CD4-positive, alpha-beta T cell treated with Interleukin-21 for 1 hour (primary cell): ENCODE measurements around the gene ZC3H12D.

Experiments
- DNase-seq: peaks from one replicate; pipeline ENCODE4 v3.0.0-alpha.2; 2020

ZC3H12D gene

GRCh38 chr6:149405823-149406765 is 78.7 kb downstream of the ZC3H12D start:
- no peak for DNase-seq

- no peak for DNase-seq
Measured at GRCh38 chr6:149403534-149403933, 81.3 kb downstream of the ZC3H12D start.

GRCh38 chr6:149400050-149400449 is 84.8 kb downstream of the ZC3H12D start, which contains the start of gene SUMO4:
SUMO4 (plus strand) TSS chr6:149400262; CDS start chr6:149400392, 130 bp downstream.
- DNase-seq = no peak

- DNase-seq = no peak
Measured at GRCh38 chr6:149397384-149397783, 87.4 kb downstream of the ZC3H12D start.
